NCI-H1930 (cell line): ENCODE data around the gene PPM1H.

Experiments
- DNase-seq, 2 experiments: peaks; one replicate each; lab custom pipeline; 2025; lab: John Stamatoyannopoulos, UW

Gene PPM1H

GRCh38 chr12:62714181-62714773 is 220.7 kb downstream of the PPM1H start:
- no peak for DNase-seq

DNA sequence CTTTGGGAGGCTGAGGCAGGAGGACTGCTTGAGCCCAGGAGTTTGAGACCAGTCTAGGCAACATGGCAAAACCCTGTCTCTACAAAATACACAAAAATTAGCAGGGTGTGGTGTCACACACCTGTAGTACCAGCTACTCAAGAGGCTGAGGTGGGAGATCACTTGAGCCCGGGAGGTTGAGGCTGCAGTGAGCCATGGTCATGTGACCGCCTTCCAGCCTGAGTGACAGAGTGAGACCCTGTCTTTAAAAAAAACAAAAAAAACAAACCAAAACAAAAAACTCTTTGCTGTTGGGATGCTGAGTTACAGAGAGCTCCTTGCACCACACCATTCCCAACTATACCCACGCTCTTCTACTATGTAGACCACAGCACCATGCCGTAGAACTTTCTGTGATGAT is 221.2 kb downstream of the PPM1H start:
- DNase-seq, result no peak

GRCh38 chr12:62712681-62713573 is 222.0 kb downstream of the PPM1H start:
- no peak for DNase-seq

DNA sequence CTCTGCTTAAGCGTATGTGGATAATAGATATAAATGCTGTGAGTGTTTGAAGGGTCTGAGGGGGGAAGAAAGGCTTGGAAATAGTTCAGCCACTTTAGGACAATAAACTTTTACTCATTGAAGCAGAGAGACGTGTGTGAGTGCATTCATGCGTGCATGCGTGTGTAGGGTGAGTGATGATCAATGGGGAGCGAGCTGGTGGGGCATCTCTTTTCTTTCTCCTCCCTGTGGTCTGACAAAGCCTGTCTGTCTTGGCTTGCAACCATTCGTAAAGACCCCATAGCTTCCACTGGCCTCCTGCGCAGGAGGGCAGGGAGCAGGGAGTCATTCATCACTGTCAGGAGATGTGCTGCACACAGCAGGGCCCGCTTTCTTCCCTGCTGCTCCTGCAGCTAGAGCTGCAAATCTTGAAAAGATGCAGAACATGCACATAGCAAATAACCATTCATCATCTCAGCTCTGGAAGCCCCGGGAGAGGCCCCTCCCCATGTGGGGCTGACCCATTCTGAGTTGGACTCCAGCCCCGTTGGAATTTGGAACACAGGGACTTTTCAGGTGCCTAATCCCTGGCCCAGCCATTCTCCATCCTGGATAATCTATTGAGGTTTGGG is 223.2 kb downstream of the PPM1H start:
- DNase-seq, result no peak

GRCh38 chr12:62709311-62709710 is 225.6 kb downstream of the PPM1H start:
- no peak for DNase-seq

DNA sequence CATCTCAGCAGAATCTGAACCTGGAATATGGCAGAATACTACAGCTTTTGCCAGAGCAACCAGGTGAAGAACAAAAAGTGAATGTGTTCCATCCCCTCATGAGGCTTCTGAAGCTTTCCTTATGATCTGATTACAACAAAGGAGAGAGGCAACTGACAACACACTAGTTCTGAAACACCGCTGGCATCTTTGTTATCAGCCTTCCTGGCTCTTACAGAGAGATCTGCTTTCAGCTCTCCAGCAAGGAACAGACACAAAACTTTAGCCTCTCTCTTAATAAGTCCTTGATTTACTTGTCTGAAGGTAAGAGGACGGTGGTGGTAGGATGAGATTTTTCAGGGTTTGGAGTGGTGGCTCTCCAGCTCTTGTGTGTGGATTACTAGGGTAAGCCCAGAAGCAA is 227.0 kb downstream of the PPM1H start:
- DNase-seq, result no peak

GRCh38 chr12:62705846-62706245 is 229.1 kb downstream of the PPM1H start:
- no peak for DNase-seq

GRCh38 chr12:62703011-62703380 is 232.0 kb downstream of the PPM1H start:
- DNase-seq, result no peak

- no peak for DNase-seq
Observed at GRCh38 chr12:62701492-62701891, 233.5 kb downstream of the PPM1H start.

DNA sequence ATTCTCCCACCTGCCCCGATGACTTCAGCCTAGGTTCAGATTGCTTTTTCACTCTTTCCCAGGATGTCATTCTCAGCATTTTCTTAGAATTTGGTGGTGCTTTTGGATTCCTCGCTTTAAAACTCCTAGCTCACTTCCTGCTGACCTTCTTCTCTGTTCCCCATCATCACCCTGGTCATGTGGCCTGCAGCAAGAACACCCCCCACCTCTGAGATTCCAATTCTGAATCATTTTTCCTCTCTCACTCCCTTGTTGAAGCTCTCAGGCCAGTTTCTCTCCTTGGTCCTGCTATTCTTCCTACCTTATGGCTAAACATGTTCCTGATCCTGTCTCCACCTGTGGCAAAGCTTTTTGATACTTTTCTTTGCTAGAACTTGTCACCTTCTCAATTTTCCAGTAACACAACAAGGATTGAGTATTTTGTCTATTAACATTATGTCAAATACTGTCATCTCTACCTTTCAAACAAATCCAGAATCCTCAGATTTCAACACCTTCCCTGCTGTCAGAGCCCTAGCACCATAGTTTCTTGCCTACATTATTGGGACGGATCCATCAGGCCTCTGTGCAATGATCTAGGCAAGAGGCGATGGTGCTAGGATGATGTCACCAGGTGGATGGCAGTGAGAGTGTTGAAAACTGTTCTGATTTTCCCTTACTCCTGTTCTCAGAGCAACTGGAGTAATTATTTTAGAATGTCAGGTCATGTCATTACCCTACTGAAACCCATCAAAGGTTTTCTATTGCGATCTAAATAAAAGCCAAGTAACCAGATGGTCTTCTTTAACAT is 234.7 kb downstream of the PPM1H start:
- DNase-seq, result no peak

DNA sequence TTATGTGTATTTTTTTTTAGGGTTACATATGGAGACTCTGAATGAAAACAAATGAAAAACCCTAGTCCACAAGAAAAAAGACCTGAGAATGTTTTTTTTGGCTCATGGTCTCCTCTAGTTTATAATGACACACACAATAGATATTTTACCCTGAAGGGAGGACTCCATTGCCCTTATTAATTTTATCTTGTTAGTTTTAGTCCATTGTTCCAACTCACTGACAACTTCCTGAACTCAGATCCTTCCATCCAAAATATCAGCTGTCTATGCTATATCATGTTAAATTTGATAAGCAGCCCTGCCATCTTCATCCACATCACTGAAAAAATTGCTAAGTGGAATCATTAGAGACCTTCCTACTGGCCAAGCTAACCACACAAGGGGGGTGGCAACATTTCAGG is 236.2 kb downstream of the PPM1H start:
- DNase-seq, result no peak

DNA sequence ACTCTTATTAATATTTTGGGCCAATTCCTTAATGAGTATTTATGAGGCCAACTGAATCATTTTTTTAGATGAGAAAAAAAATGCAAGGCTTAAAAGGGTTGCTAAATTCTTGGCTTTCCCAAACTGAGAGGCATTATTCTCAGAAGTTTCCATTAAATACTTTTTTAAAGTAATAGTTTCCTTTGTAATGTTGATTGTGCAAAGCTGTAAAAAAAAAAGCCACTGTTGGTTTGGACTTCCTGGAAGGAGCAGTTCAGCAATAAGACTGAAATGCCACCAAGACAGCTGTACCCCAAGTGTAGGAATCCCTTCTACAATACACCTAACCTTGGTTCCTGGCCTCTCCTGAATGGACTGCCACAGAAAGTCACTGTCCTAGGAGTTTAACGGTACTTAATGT is 237.1 kb downstream of the PPM1H start:
- DNase-seq, result no peak

DNA sequence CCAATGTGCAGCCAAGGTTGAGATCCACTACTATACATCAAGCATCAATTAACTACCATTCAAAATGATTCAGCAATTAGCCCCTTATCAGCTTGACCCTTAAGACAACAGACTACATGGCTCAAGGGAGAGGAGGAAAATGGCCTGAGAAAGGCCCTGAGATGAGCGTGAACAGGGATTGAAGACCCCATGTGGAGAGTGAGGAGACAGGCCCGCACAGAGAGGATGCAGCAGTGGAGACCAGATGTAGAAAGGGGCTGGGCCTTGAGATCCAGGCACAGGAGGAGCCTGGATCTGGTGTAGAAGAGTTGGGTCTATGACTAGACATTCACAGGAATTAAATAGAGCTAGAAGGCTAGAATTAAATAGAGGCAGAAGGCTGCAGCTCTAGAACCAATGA is 239.3 kb downstream of the PPM1H start:
- DNase-seq, result no peak

DNA sequence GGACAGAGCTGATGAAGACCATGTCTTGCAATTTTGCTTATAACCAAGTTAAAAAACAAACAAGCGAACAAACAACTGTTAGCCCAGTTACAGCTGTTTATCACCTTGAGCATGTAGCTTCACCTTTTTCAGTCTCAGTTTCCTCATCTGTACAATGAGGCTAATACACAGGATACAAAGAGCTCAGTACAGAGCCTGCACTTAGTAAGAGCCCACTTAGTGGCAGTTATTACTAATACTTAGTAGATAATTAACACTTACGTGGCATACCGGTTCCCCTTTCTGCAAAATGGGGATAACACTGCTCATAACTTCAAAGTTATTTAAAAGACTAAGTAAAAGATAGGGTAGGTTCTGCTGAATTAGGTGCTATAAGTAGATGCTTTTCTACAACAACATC is 240.3 kb downstream of the PPM1H start:
- DNase-seq, result no peak

GRCh38 chr12:62694116-62694515 is 240.8 kb downstream of the PPM1H start:
- DNase-seq, result no peak

DNA sequence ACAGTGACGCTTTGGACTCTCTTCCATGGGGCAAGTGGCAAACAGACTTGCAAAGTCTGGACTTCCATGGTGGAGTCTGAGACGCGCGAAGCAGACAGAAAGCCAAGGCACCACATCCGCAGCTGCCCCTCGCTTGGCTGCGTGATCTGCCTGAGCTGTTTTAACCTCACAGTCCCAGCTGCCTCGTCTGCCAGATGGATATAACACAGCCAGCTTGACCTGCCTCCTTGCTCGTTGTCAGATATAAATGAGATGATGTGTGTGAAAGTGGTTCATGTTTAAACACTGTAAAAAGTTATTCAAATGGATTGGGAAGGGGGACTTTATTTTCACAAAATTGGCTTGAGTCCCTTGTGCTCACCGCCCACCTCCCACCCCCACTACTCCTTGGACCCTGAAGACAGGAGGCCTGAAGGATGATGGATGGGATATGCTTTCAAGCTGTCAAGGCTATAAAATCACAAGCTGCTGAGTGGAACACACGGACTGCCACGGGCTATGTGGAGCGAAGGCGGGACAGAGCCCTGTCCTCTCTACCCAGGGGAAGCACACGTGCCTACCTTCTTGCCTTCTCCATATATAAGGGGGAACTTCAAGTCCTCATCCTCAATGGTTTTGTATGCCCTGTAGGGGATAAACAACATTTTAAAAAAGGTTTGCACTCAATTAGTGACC is 241.4 kb downstream of the PPM1H start:
- DNase-seq, result no peak

GRCh38 chr12:62692884-62693283 is 242.1 kb downstream of the PPM1H start:
- DNase-seq, result no peak

- no peak for DNase-seq
Observed at GRCh38 chr12:62691309-62691708, 243.6 kb downstream of the PPM1H start.

- no peak for DNase-seq
Observed at GRCh38 chr12:62689042-62689839, 245.7 kb downstream of the PPM1H start.

GRCh38 chr12:62686938-62687337 is 248.0 kb downstream of the PPM1H start:
- DNase-seq, result no peak
